Neural progenitor cell (in vitro differentiated cells): ENCODE results near the gene SBF2.

Source experiments
- CTCF ChIP-seq: fragments of 200-600 bp; sonication (generic); IDR thresholded peaks from 2 replicates; pipeline ENCODE4 v1.5.1; 2017; ENCODE audit warnings: antibody characterized with exemption, mild to moderate bottlenecking
- EZH2phosphoT487 ChIP-seq: fragments of 200-600 bp; sonication (generic); IDR thresholded peaks from 2 replicates; pipeline ENCODE4 v1.6.1; 2017; ENCODE audit warnings: antibody characterized with exemption

GRCh38 chr11:10333490-10333889 lies 39.5 kb upstream of the SBF2 start:
- TF ChIP-seq CTCF = no peak
- TF ChIP-seq EZH2phosphoT487 = no peak
